HG03139 (cell line): ENCODE results near the gene MARCOL.

Experiments used
- ATAC-seq: cut with Tn5 transposase; IDR thresholded peaks from one replicate; pipeline ENCODE4 v1.9.1; 2021; ENCODE audit not compliant: unreplicated experiment

The MARCOL gene, protein sequence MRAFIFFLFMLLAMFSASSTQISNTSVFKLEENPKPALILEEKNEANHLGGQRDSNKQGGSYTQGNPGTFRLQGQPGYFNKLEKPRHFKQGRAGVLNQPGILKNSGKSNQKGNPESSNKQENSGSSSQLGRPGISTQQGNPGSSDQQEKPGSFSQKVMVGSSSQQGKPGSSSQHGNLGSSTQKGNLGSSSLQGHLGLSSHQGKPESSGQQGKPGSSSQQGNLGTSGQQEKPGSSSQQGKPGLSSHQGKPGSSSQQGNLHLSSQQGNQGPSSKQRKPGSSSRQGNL

DNA sequence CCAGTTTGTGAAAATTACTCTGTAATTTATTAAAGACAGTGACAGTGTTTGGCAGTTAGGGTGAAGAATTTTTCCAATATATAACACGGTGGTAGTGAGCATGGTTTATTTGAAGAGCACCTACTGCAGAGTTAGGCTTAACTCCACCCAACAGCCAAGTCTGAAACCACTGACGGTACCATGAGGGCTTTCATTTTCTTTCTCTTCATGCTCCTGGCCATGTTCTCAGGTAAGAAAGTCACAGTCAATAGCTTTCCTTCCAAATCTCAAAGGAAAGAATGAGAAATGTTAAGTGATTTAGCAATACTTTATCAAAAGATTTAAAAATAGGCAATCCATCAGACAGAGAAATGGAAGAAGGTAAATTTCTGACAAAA is at the start of gene MARCOL:
Gene MARCOL (plus strand): TSS at position 108 of the 377 bp plus-strand sequence. CDS start 73 bp downstream, at position 181.
- no peak for ATAC-seq

DNA sequence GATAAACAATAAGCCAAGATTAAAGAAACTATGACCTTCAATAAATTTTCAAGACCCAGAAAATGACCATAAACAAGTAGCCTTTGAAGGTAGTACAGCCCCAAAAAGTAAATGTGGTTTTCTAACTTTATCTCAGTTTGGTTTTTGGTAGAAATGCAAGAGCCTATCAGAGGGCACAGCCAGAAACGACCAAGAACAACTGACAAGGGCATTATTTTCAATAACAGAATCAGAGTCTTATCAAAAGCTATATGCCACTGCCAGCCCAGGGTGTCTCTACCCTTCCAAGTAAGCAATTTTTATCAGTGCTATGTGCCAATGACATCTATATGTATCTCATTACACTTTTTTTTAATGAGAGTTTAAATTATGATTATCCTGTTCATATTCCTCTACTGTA is 47.3 kb upstream of the MARCOL start:
- ATAC-seq, result no peak

DNA sequence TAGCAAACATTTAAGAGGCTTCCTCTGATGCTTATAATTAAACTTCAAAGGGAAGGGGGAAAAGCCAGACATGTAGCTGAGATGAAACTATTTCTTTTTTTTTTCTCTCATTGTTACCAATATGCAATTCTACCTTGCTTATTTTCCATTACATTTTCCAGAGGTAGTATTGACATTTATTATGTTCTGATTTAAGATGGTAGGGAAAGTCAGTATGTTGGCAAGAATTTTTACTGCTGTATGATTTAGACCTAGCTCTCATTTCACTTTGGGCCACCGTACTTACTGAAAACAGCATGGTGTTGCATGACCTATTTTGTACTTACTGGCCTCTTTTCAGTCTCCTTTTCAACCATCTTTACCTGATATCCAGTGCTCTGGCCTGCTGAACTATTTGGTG is 45.1 kb upstream of the MARCOL start:
- ATAC-seq, result no peak

DNA sequence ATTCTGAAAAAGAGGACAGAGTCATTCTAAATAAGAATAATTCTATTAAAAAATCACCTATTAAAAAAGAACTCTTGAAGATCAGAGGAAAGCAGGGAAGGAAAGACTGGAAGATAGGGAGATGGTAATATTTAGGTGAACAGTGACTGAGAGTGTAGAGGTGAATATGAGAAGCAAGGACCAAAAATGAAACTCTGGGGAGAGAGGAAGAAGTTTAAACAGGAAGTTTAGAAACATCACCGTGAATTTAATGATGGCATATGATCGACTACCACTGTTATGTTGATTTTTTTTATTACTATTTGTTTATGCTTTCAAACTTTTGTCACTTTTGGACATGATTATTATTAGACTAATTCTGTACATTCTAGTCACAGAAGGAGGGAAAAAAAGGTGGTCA is 37.2 kb upstream of the MARCOL start:
- ATAC-seq, result no peak

DNA sequence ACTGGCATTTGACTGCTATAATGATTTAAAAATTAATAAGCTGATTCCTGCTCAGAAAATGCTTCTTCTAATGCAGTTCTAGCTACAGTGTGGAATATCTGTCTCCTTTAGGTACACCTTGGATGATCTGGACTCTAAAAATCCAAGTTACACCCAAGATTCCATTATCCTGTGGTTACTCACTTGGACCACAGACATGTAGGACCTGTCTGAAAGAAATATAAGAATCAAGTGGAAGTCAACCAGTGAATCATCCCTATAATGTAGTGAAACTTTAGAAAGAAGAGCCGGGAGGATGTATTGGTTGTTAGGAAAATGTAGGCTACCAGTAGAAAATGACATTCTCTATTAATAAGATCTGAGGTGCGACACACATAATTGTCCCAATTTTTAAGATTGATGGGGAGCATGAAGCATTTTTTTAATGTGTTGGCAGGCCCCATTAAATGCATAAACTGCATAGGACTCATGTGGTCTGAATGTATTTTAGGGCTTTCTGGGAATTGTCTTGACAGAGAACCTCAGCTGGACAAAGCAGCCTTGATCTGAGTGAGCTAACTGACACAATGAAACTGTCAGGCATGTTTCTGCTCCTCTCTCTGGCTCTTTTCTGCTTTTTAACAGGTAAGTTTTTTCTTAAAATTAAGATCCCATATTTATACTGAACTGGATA is 35.7 kb upstream of the MARCOL start, which contains the start of gene SPINK6:
Gene SPINK6 (plus strand): TSS at position 512 of the 673 bp plus-strand sequence. CDS start 55 bp downstream, at position 567.
- ATAC-seq, result no peak

DNA sequence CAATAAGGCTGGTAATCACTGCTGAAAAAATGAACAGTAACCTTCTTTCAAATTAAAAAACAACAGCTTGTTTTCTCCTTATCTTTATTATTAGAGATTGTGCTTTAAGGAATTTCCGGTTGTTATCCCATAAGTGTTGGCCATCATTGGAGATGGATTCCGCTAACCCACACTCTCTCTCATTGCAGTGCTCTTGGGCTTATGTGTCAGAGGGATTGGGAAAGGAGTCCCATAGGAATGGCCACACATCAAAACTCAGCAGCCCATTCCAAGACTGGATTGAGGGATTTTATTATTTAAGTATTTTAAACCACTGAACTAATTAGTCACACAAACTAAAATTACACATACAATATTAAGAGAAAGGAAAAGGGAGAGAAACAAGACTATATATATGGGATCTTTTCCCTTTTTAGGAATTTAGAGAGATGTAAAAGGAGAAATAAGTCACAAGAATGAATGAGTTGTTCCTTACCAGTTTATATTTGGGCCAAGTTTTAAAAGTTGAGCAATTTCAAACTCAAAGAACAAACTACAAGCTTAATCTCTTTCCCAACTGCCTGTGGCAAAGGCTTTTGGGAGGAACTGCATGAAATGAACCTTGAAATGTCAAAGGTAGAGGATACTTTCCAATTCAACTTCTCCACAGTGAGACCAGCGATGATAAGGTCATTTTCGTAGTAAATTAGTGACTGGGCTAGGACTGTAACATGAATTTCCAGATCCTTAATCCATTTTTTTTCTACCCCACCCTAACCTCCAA is 33.1 kb upstream of the MARCOL start:
- no peak for ATAC-seq

DNA sequence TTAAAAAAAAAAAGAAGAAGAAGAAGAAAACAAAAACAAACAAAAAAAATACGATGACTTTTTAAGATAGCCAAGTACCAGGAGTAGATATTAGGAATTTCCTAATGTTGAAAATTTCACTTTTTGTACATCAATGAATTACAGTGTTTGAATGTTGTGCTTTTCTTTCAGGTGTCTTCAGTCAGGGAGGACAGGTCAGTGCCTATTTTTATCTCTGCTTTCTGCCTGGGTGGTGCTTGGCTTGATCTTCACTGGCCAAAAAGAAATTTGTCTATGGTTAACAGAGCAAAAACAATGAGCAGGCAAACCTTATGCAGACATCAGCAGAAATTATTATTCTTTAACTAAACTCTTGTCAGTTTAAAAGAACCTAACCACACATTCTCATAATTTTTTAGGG is 32.5 kb upstream of the MARCOL start:
- no peak for ATAC-seq

DNA sequence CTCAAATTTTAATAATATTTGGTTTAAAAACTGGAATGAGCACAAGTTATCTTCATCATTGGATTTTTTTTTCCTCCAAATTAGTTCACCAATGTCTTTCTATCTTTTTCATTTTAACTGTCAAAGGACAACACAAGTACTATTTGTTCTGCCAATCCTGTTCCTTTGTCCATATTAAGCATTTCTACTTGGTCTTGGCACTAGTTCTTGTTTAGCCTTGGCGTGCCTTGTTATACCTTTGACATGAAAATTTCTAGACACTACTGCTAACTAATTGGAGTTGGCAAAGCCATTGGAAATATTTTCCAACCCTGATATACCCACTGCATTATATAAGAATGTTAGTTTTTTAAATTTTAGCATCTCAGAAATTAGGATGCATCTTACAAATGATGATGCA is 31.7 kb upstream of the MARCOL start:
- no peak for ATAC-seq

DNA sequence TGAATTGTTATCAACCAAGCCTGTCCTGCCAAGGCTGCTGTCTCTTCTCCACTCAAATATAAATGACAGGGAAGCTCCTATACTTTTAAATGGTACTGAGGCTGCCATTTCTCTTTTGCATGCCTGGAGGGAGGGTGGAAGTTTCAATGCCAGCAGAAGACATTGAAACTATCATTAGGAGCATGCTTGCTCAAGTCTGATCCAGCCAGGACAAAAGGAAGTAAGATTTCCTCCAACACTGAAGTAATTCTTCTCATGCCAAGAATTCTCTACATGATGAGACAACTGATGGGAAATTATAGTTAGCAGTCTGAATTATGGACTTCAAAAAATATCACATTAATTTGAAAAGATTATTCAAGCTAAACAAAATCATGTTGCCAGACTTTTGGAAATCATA is 30.1 kb upstream of the MARCOL start:
- no peak for ATAC-seq

DNA sequence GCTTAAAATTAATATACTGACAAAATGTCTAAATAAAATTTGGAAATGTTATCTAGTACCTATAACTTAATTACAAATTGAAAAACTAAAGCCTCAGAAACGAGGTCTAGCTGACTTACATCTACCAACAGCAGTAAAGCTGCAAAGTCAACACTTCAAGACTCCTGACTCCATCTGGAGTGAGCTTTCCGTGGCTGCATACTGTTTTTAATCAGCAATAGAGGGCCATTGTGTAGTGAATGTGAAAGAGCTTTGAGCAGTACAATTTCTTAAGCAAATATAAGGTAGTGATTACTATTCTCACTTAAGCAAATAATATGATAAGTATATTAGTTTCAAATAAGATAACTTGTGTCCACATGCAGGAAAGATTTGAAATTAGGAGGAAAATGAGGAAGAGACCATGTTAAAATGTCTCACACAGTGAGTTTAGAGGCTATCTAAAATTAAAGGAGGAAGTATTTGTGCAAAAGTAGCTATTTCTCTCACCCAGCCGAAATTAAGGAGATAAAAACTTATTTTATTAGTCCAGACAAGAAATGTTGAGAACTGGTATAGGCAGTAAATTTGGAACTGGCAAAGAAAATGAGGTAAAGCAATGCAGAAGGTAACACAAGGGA is 29.1 kb upstream of the MARCOL start:
- ATAC-seq, result no peak

DNA sequence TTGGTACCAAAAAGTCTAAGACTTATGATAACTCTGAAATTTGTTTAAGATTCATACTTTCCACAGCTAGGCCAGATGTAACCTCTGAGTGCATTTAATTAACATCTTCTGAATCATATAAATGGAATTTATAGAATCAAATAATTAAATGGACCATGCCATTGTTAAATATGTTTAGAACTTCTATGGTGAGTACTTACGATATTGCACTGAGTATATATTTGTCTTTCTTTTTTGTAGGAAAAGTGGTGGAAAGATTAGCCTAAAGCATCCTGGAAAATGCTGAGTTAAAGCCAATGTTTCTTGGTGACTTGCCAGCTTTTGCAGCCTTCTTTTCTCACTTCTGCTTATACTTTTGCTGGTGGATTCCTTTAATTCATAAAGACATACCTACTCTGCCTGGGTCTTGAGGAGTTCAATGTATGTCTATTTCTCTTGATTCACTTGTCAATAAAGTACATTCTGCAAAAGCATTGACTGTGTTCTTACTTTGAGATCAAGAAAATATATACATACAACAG is 23.6 kb upstream of the MARCOL start:
- ATAC-seq, result no peak

DNA sequence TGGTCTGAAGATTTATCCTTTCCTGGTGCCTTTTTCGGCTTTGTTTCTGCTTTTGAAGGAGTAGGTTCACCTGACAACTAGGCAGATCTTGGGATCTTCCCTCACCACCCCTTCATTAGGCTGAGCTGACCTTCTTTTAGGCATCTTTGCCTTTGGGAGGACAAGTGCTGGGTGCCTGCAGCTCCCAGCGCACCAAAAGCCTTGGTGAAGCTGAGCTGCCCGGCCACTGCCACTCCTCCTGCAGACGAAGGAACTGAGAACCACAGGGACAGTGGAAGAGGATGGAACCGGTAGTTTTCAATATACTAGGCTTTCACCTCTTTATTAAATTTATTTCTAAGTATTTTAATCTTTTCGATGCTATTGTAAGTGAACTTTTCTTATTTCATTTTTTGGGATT is 16.8 kb upstream of the MARCOL start:
- no peak for ATAC-seq

DNA sequence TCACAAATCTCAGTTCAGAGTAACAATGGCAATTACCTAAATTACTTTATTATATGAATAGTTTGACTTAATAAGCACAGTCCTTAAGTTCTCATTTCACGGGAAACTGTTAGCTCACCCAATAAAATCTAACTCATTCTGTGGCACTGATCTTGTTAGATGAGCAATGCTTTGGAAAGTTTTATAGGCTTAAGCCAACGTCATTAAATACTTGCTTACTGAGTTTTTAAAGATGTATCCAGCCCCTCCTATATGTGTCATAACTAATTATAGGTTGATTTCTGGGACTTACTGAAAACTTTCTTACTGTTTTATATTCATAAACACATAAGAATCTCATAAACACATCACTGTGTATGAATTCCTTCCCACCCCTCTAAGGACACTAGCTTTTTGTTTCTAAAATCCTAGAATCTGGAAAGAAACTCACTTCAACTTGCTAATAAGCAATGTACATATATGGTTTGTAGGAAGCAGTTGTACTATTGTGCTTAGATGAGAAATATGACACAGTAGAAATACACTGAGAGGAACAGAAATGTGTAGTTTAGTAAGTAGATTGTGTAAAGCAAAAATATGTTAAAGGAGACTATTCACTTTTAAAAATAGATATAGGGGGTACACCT is 14.1 kb upstream of the MARCOL start:
- ATAC-seq, result no peak

DNA sequence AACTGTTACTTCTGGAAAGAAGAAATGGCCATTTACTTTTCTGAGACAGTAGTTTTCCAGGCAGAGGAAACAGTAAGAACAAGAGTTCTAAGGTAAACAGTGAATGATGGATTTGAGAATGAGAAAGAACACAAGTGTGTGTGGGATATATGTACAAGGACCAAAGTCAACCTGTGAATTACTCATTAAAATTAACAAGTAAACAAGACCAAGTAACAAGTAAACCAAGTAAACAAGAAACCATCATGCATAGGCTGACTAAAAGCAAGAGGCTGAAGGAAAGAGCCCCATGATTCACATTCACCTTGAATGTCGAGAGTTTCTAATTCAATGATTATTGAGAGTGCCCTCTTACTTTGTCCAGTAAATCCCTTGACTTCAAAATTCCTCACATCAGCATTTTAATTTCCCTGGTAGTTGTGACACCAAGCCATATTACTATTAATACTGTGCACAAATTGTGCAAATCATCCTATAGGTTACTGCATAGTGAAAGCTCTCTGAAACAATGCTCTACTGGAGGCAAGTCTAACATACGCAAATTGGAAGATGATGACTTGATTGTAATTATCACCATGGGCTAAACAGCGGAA is 9.8 kb upstream of the MARCOL start:
- no peak for ATAC-seq

DNA sequence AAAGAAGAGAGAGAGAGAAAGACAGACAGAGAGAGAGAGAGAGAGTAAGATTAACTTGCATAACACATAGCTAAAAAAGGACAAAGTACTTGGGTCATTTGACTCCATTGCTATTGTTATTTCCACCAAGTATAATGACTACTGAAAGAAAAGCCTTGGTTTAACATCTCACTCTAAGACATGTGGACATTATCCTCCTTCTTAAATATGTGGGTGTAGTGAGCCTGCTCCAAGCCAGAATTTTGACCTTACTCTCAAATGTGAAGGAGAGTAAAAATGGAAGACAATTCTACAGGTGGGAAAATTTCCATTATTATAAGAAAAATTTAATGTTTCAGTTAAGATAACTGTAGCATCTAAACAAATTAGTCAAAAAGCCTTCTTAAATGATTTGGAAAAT is 8.5 kb upstream of the MARCOL start:
- no peak for ATAC-seq

DNA sequence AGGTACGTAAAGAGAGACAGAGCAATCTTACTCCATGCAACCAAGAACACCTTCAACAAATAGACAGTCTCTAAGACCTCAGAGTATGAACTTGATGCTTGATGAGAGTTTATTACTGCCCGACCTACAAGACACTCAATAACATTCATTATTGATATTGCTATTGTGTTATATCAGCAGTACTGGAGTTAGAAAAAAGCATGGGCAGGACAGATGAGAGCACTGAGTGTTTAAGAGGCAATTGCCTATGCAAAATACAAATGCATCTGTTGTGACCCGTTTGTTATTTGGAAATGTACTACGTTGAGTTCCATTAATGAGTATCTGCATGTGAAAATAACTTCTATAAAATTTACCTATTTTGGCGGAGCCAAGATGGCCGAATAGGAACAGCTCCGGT is 8.1 kb upstream of the MARCOL start:
- no peak for ATAC-seq

DNA sequence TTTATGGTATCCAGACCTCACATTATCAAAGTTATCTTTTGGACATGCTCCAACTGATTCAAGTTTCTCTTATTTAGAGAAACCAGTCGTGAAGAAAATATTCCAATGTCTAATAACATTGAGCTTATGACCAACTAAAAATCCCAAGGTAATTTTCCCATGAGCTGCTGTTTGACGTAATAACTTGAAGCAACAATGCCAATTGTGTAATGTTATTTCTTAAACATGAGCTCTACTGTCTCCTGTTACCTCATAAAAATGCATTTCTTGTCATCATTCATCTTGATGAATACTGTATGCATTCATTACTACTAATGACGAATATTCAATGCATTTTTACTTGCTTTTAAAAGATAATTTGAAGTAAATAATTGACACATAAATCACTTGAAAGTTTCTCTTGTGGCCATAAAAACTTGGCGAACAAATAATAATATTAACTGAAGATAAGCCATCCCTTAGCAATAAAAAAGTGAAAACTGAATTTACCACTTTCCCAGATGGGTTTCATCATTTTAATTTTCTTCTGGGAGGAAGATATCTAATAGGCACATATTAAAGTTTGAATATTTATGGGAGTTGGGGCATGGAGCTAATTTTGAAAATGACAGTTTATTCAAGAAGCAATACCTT is 424 bp upstream of the MARCOL start:
- no peak for ATAC-seq

DNA sequence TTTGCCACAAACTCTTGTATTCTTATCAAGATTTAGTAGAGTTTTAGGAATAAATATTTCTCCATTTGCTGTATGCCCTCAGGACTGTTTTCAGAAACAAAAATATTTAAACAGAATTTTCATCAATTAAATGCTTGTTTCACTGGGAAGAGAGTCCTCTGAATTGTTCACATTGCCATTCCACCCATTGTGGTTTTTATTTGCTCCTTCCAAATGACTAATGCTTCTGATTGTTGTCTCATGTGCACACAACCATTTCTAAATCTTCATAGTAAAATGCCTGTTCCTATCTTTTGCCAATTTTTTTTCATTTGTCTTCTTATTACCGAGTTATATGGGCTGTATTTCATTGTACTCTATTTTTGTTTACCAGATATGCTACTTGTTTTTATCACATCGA is 10.6 kb downstream of the MARCOL start:
- ATAC-seq, result no peak

DNA sequence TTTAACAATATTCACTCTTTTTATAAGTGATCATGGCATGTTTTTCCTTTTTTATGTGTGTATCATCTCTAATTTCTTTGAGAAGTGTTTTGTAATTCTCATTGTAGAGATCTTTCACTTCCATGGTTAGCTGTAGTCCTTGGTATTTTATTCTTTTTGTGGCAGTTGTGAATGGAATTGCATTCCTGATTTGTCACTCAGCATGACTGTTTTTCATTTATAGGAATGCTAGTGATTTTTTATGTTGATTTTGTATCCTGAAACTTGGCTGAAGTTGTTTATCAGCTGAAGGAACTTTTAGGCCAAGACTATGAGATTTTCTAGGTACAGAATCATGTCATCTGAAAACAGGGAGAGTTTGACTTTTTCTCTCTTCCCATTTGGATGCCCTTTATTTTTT is 17.1 kb downstream of the MARCOL start:
- no peak for ATAC-seq

DNA sequence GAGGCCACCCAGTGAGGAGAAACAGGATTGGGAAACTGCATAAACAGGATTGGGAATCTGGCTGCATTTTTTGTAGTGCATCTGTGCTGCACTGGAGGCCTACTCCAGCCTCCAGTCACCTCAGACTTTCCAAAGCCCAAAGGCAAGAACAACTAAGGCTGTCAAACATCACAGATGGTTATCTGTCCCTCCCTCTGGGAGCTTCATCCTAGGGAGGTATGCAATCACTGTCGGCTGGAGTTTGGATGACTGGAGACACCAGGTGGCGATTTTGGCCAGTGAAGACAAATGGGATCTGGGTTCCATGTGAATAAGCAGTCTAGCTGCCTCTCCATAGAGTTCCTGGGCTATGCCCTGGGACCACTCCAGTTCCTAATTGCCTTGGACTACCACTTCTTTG is 21.0 kb downstream of the MARCOL start:
- ATAC-seq, result no peak
